ENCODE measurements around the gene RABEP2.
A peak's percentile ranks its signal among the peaks of the same experiment; 100 is the strongest.

DNA sequence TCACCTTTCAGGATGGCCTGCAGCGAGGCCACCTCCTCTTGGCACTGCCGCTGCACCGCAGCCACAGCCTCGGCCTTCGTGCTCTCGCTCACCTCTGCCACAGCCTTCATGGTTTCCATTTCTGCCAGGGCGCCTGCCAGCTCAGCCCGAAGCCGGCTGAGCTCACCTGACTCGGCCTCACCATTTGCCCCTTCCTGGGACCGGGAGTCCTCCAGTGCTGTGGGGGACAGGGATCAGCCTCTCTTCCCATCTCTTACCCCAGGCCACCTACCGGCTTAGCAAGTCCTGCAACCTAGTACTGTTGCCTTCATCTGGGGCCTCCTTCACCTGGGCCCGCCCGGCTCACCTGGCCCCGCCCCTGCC lies 658 bp downstream of the RABEP2 start:
- TF ChIP-seq EZH2 (IDR thresholded peaks at IDR 0.05; ENCODE audit: borderline replicate concordance, low read length) = no peak
- TF ChIP-seq, protein P1, sequence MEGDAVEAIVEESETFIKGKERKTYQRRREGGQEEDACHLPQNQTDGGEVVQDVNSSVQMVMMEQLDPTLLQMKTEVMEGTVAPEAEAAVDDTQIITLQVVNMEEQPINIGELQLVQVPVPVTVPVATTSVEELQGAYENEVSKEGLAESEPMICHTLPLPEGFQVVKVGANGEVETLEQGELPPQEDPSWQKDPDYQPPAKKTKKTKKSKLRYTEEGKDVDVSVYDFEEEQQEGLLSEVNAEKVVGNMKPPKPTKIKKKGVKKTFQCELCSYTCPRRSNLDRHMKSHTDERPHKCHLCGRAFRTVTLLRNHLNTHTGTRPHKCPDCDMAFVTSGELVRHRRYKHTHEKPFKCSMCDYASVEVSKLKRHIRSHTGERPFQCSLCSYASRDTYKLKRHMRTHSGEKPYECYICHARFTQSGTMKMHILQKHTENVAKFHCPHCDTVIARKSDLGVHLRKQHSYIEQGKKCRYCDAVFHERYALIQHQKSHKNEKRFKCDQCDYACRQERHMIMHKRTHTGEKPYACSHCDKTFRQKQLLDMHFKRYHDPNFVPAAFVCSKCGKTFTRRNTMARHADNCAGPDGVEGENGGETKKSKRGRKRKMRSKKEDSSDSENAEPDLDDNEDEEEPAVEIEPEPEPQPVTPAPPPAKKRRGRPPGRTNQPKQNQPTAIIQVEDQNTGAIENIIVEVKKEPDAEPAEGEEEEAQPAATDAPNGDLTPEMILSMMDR (conservative IDR thresholded peaks at IDR 0.05 in 1 of 2, IDR thresholded peaks at IDR 0.05 in 1 of 2; ENCODE audit: extremely low read depth in 1 of 2, insufficient read depth in 1 of 2, low read depth in 1 of 2, low read length in 2 of 2) = peak; percentile 5 to 50
